ENCODE results near the gene MAMDC4. TPM values are rescaled to one million over a fixed set of nuclear protein-coding genes. Genes with fewer than 3 reads are reported as not detected.

The MAMDC4 gene
- total and polyA plus RNA-seq, 5 donors from 2014 or later, result 0.30 to 2.7 TPM; not detected in 3

DNA sequence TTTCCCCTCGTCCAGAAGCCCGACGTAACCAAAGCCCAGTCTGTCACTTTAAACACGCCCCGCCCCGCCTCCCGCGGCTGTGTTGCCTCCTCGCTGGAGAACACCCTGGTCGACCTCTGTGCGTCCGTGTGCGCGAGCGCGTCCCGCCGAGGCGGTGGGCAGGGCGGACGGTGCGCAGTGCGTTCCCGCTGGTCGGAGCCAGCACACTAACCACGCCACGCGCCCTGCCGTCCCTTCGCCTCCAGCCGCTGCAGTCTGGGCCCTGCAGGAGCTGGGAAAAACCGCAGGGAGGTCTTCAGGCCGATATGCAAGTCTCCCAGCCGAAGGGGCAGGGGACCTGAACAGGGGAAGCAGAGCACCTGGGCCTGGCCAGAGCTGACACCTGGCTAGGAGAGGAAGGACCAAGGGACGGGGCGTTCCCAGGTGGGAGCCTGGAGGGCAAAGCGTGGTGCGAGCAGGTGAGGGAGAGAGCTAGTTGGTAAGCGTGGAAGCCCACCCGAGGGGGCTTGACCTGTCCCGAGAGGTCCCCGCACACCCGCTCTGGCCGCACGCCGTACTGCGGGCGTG, 4.2 kb upstream of the MAMDC4 start:
- no peaks in the 10 kb centered on the region for H3K27me3 ChIP-seq (ENCODE audit: control insufficient read depth, insufficient read depth, low read length)
- H3K4me1 Mint-ChIP-seq, result peaks cover 0 to 31% (median 5%) of the 10 kb centered on the region in 4 donors
- peak overlapping the region; percentile 85 to 100 (median 88) for H3K4me3 Mint-ChIP-seq
- DNase-seq (peak; percentile 53 to 85 (median 55)), ATAC-seq (ENCODE audit: low read depth in 2 of 2) (no peak)
- H3K27me3 Mint-ChIP-seq, result peaks cover 27% of the 10 kb centered on the region
- no peaks in the 10 kb centered on the region for H3K36me3 ChIP-seq (ENCODE audit: control insufficient read depth, insufficient read depth, low read length)
- H3K9me3 Mint-ChIP-seq, result peaks cover 0 to 2% (median 0%) of the 10 kb centered on the region in 7 donors
- no peak overlapping the region for H3K27ac Mint-ChIP-seq
- H3K36me3 Mint-ChIP-seq, result no peaks in the 10 kb centered on the region
- H3K9me3 ChIP-seq (ENCODE audit: control insufficient read depth in 2 of 2, low read length in 2 of 2), result no peaks in the 10 kb centered on the region
- H3K4me3 ChIP-seq (ENCODE audit: low read depth, low read length), result peak overlapping the region; percentile 7
- peaks cover 62% of the 10 kb centered on the region for H3K4me1 ChIP-seq (ENCODE audit: control insufficient read depth, insufficient read depth, low read length, poor library complexity, severe bottlenecking)
- H3K27ac ChIP-seq (ENCODE audit: insufficient read depth, low read length, poor library complexity, severe bottlenecking), result no peak overlapping the region

DNA sequence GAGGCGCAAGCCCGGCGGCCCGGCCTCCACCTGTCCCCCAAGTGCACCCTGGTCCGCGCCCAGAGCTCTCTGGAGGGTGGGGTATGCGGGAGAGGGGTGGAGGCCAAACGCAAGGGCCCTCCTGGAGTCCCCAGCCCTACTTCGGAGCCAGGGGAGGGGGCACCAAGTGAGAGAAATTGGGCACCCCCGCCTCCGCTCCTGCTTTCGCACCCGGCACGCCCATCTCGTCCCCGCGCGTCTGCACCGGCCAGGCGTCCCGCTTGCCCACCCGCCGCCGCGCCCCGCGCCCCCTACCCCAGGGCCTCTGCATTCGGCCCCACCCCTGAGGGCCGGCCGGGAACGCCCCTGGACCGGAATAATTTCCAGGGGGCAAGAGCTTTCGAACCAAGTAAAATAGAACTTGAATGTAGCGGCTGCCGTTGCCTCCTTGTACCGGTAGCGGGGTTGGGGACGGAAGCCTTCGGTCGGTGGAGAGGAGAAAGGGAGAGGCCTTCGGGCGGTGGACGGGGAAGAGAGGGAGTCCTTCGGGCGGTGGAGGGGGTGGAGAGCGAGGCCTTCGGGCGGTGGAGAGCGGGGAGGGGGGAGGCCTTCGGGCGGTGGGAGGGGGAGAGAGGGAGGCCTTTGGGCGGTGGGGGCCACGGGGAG, 3.6 kb upstream of the MAMDC4 start:
- Mint-ChIP-seq H3K9me3 (peaks cover 0 to 2% (median 0%) of the 10 kb centered on the region in 7 donors), H3K27ac (peak overlapping the region in 1 of 3 donors; percentile 46), H3K27me3 (peaks cover 26% of the 10 kb centered on the region), H3K36me3 (no peaks in the 10 kb centered on the region), H3K4me3 (peak overlapping the region; percentile 92 to 100 (median 94)), H3K4me1 (peaks cover 0 to 28% (median 4%) of the 10 kb centered on the region in 4 donors)
- Histone ChIP-seq H3K4me1 (ENCODE audit: control insufficient read depth, insufficient read depth, low read length, poor library complexity, severe bottlenecking) (peaks cover 55% of the 10 kb centered on the region), H3K27ac (ENCODE audit: insufficient read depth, low read length, poor library complexity, severe bottlenecking) (peak overlapping the region; percentile 73), H3K9me3 (ENCODE audit: control insufficient read depth in 2 of 2, low read length in 2 of 2) (no peaks in the 10 kb centered on the region), H3K36me3 (ENCODE audit: control insufficient read depth, insufficient read depth, low read length) (no peaks in the 10 kb centered on the region), H3K27me3 (ENCODE audit: control insufficient read depth, insufficient read depth, low read length) (no peaks in the 10 kb centered on the region), H3K4me3 (ENCODE audit: low read depth, low read length) (no peak overlapping the region)
- DNase-seq, result peak in 2 of 3 donors; percentile 36 to 64
- ATAC-seq (ENCODE audit: low read depth in 2 of 2), result no peak

DNA sequence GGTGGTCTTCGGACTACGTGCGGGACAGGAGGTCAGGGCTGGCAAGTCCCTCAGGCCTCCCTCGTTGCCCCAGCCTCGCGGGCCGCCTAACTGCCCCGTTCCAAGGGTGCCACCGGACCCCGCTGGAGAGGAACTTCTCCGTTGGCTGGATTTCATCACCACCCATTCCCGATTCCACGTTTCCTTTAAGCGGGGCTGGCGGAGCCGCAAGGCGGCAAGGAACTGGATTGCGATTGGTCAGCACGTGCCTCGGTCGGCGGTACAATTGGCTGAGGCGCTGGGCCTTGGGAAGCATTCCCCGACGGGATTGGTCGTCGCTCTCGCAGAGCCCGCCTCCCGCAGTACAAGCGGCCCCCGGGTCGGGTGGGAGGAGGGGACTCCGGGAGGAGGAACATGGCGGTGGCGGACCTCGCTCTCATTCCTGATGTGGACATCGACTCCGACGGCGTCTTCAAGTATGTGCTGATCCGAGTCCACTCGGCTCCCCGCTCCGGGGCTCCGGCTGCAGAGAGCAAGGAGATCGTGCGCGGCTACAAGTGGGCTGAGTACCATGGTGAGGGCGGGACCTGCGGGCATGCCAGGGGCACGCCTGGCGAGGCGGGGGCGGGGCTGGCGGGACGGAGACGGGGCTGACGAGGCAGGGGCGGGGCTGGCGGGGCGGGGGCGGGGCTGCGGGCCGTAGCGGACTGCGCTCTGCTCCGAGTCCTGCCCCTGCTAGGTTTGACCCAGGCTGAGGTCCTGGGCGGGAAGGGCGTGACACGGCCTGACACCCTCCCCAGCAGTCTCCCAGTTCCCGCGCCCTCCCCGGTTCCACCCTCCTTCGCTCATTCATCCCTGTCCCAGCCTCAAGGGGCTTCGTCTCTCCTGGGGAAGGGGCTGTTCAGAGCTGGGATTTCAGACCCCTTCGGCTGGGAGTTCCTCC, 2.8 kb upstream of the MAMDC4 start, which contains the start of gene PHPT1:
PHPT1 (plus strand) TSS at position 372 of the 922 bp plus-strand sequence; CDS start at position 394, 22 bp downstream.
- Histone ChIP-seq H3K27me3 (ENCODE audit: control insufficient read depth, insufficient read depth, low read length) (no peaks in the 10 kb centered on the region), H3K36me3 (ENCODE audit: control insufficient read depth, insufficient read depth, low read length) (no peaks in the 10 kb centered on the region), H3K27ac (ENCODE audit: insufficient read depth, low read length, poor library complexity, severe bottlenecking) (peak within 1 kb of the TSS; percentile 73), H3K4me3 (ENCODE audit: low read depth, low read length) (peak within 1 kb of the TSS; percentile 59), H3K4me1 (ENCODE audit: control insufficient read depth, insufficient read depth, low read length, poor library complexity, severe bottlenecking) (peaks cover 49% of the 10 kb centered on the region), H3K9me3 (ENCODE audit: control insufficient read depth in 2 of 2, low read length in 2 of 2) (no peaks in the 10 kb centered on the region)
- Mint-ChIP-seq H3K4me3 (peak within 1 kb of the TSS; percentile 92 to 100 (median 94)), H3K9me3 (peaks cover 0 to 2% (median 0%) of the 10 kb centered on the region in 7 donors), H3K36me3 (no peaks in the 10 kb centered on the region), H3K27me3 (peaks cover 23% of the 10 kb centered on the region), H3K27ac (peak within 1 kb of the TSS; percentile 56 to 76 (median 75)), H3K4me1 (peaks cover 0 to 26% (median 3%) of the 10 kb centered on the region in 4 donors)
- DNase-seq, result peak; percentile 93 to 99 (median 98)
- peak; percentile 93 for ATAC-seq (ENCODE audit: low read depth in 2 of 2)

DNA sequence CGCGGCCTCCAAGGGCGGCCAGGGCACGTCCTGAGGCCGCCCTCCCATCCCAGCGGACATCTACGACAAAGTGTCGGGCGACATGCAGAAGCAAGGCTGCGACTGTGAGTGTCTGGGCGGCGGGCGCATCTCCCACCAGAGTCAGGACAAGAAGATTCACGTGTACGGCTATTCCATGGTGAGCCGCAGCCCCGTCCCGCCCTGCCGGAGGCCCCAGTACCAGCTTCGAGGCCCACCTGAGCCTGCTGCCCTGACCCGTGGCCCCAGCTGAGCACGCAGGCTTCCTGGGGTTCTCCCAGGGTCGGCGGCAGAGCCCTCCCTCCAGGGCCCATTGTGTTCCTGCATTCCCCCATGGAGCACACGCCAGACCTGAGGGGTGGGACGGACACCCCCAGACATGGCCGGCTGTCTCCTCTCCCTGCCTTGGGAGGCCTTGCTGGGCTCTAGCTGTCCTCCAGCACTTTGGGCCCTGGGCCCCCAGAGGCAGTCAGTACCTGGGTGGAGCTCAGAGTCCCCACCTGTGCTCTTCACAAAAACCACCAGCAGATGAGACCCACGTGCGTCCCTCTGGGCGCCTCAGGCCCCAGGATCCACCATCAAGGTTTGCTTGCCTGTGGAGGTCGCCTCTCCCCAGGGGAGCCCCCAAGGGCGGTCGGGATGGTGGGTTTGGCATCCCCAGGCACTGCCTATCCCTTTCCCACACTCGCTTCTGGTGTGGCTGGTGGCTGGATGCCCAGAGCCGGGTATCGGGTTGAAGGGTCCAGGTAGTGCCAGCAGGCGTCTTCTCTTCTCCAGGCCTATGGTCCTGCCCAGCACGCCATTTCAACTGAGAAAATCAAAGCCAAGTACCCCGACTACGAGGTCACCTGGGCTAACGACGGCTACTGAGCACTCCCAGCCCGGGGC, 1.9 kb upstream of the MAMDC4 start:
- Mint-ChIP-seq H3K27ac (peak overlapping the region in 1 of 3 donors; percentile 56), H3K4me3 (peak overlapping the region; percentile 82 to 100 (median 88))

DNA sequence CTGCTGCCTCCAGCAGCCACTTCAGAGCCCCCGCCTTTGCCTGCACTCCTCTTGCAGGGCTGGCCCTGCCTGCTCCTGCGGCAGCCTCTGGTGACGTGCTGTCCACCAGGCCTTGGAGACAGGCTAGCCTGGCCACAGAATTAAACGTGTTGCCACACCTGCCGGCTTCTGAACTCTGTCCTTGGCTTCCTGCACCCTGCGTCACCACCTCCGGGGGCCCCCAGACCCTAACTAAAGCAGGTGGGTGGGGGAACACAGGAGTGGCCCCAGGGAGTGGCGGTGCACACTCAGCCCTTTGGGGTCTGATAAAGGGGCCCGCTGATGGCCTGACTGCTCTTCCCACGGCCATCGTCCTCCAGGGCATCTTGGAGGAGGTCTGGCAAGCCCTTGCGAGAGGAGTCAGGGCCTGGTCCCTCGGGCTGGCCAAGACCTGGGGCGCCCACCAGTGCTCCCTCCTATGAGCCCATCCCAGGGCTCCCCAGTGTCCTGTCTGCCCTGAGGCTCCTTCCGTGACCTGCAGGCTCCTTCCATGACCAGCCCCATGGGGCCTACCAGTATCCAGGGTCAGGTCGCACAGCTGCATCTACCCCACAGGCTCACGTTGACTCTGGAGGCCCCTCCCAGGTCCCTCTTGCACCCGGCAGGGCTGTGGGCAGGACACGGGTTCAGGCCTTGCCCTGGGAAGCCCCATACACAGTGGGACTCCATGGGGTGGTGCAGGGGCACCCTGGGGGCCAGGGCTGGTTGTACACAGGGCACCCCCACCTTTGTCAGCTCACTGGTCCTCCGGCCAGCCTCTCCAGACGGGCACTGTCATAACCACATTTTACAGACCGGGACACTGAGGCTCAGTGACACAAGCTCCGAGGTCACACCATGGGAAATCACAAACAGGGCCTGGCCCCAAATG, 1.0 kb upstream of the MAMDC4 start:
- Mint-ChIP-seq H3K27me3 (peaks cover 18% of the 10 kb centered on the region), H3K4me3 (peak overlapping the region in 3 of 4 donors; percentile 49 to 78 (median 61)), H3K4me1 (peaks cover 0 to 23% (median 3%) of the 10 kb centered on the region in 4 donors), H3K9me3 (peaks cover 0 to 2% (median 0%) of the 10 kb centered on the region in 7 donors), H3K27ac (no peak overlapping the region), H3K36me3 (no peaks in the 10 kb centered on the region)
- no peak overlapping the region for H3K4me3 ChIP-seq (ENCODE audit: low read depth, low read length)
- peaks cover 35% of the 10 kb centered on the region for H3K4me1 ChIP-seq (ENCODE audit: control insufficient read depth, insufficient read depth, low read length, poor library complexity, severe bottlenecking)
- H3K27me3 ChIP-seq (ENCODE audit: control insufficient read depth, insufficient read depth, low read length), result no peaks in the 10 kb centered on the region
- no peak for DNase-seq
- no peak overlapping the region for H3K27ac ChIP-seq (ENCODE audit: insufficient read depth, low read length, poor library complexity, severe bottlenecking)
- no peak for ATAC-seq (ENCODE audit: low read depth in 2 of 2)
- no peaks in the 10 kb centered on the region for H3K36me3 ChIP-seq (ENCODE audit: control insufficient read depth, insufficient read depth, low read length)
- no peaks in the 10 kb centered on the region for H3K9me3 ChIP-seq (ENCODE audit: control insufficient read depth in 2 of 2, low read length in 2 of 2)

More for the DNA sequence above, 1.9 kb upstream of the MAMDC4 start:
- H3K27me3 ChIP-seq (ENCODE audit: control insufficient read depth, insufficient read depth, low read length), result no peaks in the 10 kb centered on the region
- DNase-seq, result no peak
- no peak for ATAC-seq (ENCODE audit: low read depth in 2 of 2)
- H3K4me3 ChIP-seq (ENCODE audit: low read depth, low read length), result no peak overlapping the region
- Mint-ChIP-seq H3K27me3 (peaks cover 21% of the 10 kb centered on the region), H3K9me3 (peaks cover 0 to 2% (median 0%) of the 10 kb centered on the region in 7 donors), H3K36me3 (no peaks in the 10 kb centered on the region), H3K4me1 (peaks cover 0 to 24% (median 3%) of the 10 kb centered on the region in 4 donors)
- peaks cover 44% of the 10 kb centered on the region for H3K4me1 ChIP-seq (ENCODE audit: control insufficient read depth, insufficient read depth, low read length, poor library complexity, severe bottlenecking)
- H3K27ac ChIP-seq (ENCODE audit: insufficient read depth, low read length, poor library complexity, severe bottlenecking), result peak overlapping the region; percentile 33
- H3K9me3 ChIP-seq (ENCODE audit: control insufficient read depth in 2 of 2, low read length in 2 of 2), result no peaks in the 10 kb centered on the region
- H3K36me3 ChIP-seq (ENCODE audit: control insufficient read depth, insufficient read depth, low read length), result no peaks in the 10 kb centered on the region

DNA sequence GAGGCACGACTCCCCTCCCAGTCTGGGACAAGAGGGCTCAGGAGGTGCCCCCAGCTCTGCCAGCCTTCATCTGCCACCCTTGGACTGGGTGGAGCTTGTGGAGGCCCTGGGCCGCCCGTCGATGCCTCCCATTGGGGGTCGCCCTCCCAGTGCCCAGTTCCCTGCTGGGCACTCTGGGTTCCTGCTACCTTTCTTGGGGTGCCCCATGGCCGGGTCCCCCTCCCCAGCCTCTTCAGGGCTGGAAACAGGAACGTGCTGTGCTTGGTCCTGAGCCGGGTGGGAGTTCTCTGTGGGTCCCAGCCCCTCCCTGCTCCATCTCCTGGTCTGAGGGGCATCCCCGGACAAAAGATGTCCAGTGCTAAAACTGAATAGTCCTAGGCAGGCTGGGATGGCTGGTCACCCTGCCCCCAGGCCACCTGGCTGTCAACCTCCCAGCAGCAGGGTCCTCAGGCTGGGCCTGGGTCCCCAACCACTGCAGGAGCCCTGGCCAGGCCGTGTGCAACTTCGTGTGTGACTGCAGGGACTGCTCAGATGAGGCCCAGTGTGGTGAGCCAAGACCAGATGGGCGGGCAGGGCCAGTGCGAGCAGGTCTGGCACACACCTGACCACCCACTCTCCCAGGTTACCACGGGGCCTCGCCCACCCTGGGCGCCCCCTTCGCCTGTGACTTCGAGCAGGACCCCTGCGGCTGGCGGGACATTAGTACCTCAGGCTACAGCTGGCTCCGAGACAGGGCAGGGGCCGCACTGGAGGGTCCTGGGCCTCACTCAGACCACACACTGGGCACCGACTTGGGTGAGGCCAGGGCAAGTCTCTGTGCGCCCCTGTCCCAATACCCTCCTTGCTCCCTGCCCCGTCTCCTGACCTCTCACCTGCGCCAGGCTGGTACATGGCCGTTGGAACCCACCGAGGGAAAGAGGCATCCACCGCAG, 784 bp downstream of the MAMDC4 start:
- no peak overlapping the region for H3K4me3 ChIP-seq (ENCODE audit: low read depth, low read length)
- no peak for ATAC-seq (ENCODE audit: low read depth in 2 of 2)
- H3K27ac ChIP-seq (ENCODE audit: insufficient read depth, low read length, poor library complexity, severe bottlenecking), result no peak overlapping the region
- peaks cover 18% of the 10 kb centered on the region for H3K4me1 ChIP-seq (ENCODE audit: control insufficient read depth, insufficient read depth, low read length, poor library complexity, severe bottlenecking)
- H3K27me3 ChIP-seq (ENCODE audit: control insufficient read depth, insufficient read depth, low read length), result no peaks in the 10 kb centered on the region
- peaks cover 8% of the 10 kb centered on the region for H3K27me3 Mint-ChIP-seq
- H3K36me3 Mint-ChIP-seq, result no peaks in the 10 kb centered on the region
- H3K27ac Mint-ChIP-seq, result no peak overlapping the region
- H3K9me3 Mint-ChIP-seq, result peaks cover 0 to 2% (median 0%) of the 10 kb centered on the region in 7 donors
- H3K4me1 Mint-ChIP-seq, result peaks cover 0 to 11% (median 3%) of the 10 kb centered on the region in 4 donors
- no peaks in the 10 kb centered on the region for H3K36me3 ChIP-seq (ENCODE audit: control insufficient read depth, insufficient read depth, low read length)
- H3K4me3 Mint-ChIP-seq, result peak overlapping the region in 1 of 4 donors; percentile 49
- DNase-seq, result no peak
- no peaks in the 10 kb centered on the region for H3K9me3 ChIP-seq (ENCODE audit: control insufficient read depth in 2 of 2, low read length in 2 of 2)

Measured in CD4-positive, CD25-positive, alpha-beta regulatory T cell (primary cell).